Measurements from ENCODE around the gene CFAP77.

DNA sequence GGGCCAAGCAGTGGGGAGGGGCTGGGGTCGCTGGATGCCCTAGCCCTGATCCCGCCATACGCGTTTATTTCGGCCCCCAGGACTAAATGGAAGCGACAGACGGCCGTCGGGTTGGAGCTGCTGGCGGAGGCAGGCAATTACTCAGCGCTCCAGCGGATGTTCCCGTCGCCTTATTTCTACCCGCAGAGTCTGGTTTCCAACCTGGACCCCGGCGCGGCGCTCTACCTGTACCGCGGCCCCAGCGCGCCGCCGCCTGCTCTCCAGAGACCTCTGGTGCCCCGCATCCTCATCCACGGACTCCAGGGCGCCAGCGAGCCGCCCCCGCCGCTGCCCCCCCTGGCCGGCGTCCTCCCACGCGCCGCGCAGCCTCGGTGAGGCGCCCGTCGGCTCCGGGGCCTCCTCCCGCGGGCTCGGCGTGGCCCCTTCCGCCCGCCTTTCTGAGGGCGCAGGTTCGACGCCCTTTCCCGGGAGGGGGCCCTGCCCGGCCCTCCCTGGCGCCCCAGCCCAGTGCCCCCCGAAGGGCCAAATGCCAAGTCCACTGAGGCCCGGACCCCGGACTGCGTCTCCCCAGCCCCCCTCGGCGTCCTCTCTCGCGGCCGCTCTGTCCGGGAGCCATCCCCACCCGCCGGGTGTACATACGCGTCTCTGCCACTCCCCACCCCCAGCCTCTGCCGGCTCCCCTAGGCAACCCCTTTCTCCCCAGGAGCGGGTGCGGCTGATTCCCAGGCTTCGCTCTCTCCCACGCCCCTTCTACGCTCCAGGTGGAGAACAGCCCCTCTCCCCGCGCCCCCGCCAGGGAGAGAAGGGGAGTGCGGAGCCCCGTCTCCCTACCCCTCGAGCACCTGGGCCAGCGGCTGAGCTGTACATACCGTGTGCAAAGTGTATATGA is 179.4 kb downstream of the CFAP77 start:
- no peak for TF ChIP-seq CTCF (IDR thresholded peaks at IDR 0.05)
- TF ChIP-seq POLR2A (IDR thresholded peaks at IDR 0.05), result no peak
